Suppressor macrophage (primary cell): ENCODE data around the gene UBAC2.

Experiments
- DNase-seq, 4 experiments: peaks; one replicate each; pipeline ENCODE4 v3.0.0-alpha.2; 2020 to 2022

UBAC2 gene

DNA sequence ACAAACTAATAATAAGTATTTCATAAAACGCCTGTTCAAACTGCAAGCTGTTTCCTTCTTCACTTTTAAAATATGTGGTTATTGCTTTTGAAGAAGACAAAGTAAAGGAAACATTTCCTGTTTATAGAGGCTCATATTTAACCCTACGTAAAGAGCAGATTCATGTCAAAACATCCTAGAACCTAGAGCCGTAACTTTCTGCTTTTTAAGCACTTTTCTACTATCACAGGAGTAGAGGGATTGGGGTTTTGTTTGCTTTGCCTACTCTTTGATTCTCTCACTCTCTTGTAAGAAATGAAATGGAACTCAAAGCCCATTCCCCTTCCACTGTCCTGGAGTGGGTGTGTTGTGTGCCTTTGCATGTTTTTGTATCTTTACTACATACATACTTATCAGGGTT lies 160.5 kb downstream of the UBAC2 start:
- DNase-seq: no peak

DNA sequence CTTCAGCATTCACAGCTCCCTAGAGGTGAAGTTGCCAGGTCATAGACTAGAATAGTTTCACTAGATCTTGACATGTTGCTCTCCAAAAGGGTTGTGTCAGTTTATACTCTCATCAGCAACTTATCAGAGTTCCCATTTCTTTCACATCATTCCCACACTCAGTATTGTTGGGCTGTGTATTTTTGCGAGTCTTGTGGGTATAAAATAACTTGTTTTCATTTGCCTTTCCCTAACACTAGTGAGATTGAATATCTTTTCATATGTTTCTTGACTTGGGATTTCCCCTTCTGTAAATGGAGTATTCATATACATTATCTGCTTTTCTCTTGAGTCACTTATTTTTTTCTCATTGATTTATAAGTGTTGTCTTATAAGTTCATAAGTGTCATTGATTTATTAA lies 161.7 kb downstream of the UBAC2 start:
- DNase-seq: no peak

DNA sequence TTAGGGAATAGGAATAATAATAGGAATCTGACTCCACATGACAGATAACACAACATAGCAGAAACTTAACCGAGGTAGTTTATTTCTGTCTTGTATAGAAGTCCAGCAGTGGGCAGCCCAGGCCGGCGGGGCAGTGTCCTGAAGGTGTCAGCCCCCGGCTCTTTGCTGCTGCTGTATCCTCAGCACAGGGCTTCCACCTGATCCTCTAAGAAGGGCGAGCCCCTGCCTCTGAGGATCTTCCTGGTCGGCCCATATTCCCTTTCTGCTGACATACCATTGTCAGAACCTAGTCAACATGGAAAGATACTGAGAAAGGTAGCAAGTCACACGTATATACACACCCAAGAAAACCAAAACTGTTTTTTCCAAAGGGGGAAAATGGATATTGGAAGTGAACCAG lies 162.7 kb downstream of the UBAC2 start:
- DNase-seq: no peak

DNA sequence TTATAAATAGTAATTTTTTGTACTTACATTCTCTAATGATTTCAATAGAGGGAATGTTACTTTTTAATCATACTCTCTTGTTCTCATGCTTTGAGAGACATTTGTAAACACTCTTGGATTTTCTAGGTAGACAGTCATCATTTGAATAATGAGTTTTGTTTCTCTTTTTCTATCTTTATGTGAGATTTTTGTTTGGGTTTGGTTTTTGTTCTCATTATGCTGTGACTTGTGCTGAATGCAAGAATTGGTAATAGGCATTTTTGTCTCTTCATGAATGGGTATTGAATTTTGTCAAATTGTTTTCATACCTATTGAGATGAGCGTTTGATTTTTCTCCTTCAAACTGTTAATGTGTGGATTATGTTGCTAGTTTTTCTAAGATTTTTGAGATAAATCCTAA lies 163.3 kb downstream of the UBAC2 start:
- no peak for DNase-seq

DNA sequence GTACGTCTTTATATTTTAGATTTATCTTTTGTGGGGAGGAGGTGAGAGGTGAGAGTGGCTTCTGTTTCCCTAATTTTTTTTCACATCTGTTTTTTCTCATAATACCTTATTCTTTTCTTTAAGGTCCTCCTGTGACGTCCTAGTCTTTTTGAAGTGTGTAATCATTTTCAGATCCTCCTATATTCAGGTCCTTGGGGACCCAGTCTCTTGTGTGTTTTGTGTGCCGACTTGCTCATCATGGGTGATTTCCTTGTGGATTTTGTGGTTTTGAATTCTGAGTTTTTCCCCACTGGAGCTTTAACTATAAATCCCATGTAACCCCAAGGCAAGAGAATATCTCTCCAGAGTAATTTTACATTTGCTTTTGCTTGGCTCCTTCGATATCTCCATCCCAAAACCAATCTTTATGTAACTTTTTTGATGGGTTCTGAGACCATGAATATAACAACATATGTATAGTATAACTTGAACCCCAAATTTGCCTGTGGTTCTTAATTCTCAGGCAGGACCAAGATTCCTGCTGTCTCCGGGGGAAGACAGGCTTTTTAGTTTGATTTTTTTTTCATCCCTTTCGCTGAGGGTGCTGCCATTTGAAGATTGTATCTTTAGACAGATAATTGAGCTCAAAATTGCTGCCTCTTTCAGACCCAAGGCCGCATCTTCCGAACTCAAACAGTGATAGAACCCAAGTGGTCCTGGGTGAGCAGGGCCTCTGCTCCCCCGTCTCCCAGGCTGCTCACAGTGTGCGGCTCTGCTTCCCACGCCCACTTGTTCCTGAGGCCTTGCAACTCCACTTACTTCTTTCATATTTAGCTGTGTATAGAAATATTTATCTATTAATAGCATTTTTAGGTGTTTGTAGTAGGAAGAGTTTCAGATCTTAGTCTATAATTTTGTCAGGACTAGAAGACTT lies 165.7 kb downstream of the UBAC2 start:
- DNase-seq: peak in 3 of 4 experiments; percentile 26 to 56 (median 32)

DNA sequence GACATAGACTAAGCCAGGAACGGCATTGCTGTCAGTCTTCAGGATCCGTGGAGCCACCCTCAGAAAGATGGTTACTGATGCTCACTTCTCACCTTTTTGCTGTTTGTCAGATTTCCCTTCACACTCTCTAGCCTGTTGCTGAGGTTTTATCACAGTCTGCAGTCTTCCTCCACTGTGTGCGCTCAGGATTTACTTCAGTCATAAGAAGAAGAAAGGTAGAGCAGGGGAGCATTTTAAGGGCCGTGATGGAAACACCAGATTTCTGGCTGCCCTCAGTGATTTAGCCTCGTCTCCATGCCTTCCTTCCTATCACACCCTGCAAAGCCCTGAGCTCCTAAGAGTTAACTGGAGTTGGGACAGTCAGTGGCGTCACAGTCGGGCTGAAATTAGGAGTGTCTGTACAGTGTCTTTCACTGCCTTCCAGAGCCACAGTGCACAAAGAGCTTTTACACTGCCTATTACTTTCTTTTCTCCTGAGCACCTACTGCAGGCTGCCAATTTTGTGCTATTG lies 166.5 kb downstream of the UBAC2 start:
- no peak for DNase-seq

DNA sequence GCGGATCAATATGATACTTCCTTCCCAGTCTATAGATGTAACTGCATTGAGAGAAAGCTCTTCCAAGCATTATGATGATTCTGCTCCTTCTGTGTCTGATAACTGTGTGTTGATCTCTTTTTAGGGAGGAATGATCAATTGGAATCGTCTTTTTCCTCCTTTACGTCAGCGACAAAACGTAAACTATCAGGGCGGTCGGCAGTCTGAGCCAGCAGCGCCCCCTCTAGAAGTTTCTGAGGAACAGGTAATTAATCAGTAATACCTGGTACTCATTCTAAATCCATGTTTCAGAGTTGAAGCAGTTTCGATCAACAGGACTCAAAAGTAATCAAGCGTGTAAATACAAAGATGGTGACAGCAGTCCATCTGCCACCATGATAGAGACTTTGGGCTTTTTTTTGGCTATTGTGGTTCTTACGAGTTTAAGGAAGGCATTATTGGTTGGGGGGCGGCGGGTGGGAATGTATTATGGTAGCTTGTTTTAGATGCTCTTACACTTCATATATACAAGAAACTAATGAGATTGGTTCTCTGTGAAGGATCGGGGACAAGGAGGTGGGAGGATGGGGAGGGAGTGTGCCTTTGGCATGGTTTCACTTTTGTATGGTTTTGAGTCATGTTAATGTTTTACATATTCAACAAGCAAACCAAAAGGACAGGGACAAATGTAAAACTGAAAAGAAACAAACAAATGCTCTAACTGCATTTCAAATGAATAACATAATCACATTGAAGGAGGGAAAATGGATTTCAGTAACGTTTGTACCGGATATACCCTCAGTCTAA lies 167.2 kb downstream of the UBAC2 start:
- DNase-seq: no peak

DNA sequence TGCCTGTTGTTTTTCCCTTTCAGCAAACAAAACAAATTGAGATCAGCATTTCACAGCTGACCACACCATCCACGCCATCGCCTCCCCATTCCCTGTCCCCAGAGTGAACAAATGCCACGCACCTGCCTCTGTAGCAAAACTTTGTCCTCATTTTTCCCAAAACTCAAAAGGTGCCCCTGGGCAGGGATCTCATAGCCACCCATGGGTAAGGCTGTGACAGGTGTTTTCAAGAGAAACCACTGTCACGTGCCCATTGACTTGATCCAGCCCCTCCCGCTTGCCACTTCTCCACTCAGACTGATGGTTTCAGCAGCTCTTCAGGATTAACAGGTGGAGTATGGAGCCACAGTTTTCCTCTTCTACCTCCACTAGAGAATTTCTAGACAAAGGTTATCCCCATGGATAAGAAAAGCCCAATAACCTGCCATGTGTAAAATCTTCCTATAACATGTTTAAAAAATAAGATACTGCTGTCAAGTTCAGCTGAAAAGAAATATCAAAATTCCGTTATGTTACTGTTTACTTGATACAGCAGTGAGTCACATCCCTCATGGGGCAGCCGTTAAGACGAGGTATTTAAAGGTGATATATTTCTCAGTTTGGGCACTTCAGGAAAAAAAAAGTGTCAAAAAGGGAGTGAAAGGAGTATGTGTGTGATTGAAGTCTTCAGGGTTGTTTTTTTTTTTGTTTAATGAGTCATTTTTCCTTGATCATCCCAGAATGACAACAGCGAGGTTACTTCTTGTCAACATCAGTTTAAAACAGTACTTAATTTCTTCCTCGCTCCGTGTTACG lies 170.0 kb downstream of the UBAC2 start:
- DNase-seq: no peak

DNA sequence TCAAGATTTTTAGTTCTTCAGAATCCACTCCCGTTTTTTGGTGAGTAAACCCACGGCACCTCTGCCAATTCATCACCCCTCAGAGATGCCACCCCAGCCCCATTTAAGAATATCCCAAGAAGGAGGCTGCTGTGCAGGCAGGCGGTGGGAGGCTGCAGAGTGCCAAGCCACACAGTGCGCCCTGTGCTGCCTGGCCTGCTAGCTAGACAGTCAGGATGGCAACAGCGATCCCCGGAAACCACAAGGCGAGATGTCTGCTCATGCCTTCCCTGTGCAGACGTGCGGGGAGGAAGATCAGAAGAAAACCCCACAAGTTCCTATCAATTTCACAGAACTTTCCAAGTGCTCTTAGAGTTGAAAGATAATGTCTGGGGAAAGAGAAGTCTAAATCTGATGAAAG lies 171.3 kb downstream of the UBAC2 start:
- peak in 3 of 4 experiments; percentile 26 to 42 (median 29) for DNase-seq

DNA sequence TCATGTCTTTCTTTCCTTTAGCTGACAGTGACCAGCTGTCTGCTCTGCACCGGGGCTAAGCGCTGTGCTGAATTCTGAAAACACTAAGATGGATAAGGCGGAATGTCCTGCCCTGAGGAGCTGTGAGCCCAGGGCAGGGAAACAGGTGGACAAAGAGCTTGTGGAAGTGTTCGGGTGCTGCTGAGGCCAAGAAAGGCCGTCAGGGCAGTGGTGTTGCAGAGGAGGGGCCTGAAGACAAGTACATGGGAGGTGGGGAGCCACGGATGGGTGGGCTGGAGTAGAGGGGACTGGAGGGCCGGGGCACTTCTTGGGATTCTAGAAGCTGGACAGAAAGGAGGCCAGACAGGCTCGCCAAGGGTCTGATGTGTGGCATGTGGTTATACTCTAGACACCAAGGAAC lies 172.8 kb downstream of the UBAC2 start:
- no peak for DNase-seq

DNA sequence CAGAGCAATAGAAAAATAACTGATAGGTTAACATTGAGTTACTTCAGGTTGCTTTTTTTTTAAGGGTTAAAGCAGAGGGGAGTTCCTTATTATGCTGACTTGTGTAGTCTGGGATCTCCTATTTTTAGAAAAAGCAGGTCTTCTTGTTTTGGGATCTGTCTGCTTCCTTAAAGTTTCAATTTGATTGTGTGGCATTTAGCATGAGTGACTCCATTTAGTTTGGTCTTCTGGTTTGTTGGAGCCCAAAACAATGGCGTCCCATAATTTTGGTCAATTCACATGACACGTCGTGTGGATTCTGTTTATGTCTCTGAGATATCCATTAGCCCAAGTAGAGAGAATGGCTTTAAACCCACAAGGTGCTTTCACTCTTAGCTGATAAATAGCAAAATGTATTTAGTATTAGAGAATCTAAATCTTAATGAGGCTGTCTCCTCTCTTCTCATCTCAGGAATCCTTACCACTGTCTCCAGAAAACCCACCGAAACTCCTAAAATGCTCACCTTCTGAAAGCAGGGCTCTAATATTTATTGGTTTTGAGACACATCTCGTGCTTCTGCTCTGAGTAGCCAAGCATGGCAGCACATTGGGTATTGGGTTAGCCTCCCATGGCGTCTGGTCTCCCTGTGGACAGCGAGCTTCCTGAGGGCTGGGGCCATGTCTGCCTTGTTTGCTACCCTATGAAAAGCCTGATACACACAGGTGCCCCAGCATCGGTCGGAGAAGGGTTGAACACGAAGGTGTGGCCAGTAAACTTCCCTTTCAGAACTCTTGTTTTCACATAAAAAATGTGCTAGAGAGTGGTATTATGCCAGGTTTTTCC lies 173.7 kb downstream of the UBAC2 start:
- no peak for DNase-seq

DNA sequence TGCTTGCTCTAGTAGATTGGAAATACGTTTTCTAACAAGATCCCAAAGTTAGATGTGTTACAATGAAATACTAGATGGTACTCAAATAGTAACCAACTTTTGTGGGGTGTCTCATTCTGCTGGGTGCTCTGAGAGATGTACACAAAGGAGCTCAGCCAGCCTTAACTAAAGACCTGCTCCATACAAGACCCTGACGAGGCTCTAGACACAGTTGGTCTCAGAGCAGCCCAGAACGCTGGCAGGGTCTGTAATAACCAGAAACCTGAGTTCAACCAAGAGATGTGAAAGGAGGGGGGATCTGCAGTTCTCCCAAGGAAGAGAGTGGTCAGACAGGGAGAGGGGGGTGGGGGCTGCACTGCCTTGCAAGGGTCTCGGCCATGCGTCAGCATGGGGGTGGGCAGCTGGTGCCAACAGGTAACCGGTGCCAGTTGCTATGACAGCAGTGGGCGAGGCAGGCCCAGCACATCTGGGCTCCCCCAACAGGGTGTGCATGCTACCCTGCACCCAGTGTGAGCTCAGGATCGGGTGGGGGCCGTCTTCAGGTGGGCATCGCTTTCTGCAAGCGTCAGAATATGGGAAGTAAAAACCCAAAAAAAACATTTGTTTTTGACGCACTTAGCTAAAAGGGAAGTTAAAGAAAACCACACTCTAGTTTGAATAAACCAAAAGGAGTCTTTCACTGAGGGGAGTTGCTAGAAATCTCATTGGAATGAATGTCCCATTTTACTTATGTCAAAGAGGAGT lies 174.5 kb downstream of the UBAC2 start:
- peak; percentile 53 to 85 (median 74) for DNase-seq

DNA sequence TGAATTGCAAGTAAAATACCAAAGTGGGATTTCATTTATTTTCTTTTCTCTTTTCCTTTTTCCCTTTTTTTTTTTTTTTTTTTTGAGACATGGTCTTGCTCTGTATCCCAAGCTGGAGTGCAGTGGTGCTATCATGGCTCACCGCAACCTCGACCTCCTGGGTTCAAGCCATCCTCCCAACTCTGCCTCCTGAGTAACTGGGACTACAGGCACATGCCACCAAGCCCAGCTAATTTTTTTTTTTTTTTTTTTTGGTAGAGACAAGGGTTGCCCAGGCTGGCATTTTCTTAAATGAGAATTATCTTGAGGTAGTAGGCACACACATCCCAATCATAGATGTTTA lies 175.1 kb downstream of the UBAC2 start:
- no peak for DNase-seq

DNA sequence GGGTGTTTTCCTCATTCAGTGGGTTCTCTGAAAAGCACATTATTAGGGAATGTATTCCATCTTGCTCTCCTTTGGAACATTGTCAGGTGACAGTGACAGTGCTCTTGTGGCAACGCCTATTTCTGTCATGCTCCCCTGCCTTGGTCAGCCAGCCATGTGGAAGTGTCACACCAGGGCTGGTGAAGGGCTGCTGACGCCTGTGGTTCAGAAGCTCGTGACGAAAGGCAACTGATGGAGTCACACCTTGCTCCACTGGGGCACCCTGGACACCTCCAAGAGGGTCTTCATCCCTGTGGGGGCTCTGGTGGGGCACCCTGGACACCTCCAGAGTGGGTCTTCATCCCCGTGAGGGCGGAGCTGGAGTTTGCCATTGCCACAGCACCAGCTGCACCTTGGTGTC lies 175.5 kb downstream of the UBAC2 start:
- DNase-seq: peak; percentile 78 to 89 (median 86)

DNA sequence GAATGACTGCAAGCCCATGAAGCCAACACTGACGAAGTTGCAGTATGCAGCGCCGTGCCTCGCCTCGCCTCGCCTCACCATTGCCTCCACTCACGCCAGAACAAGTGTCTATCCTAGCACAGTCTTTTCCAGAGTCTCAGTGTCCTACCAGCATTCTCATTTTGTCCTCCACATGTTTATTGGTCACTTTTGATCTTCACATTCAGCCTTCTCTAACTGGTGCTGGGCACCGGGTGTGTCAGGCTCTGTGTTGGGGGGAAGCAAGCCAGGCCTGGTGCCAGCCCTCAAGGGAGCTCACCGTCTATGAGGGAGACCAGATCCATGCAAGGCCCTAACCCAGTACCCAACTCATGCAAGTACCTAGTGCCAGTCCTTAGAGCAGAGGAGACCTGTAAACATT lies 176.3 kb downstream of the UBAC2 start:
- no peak for DNase-seq

DNA sequence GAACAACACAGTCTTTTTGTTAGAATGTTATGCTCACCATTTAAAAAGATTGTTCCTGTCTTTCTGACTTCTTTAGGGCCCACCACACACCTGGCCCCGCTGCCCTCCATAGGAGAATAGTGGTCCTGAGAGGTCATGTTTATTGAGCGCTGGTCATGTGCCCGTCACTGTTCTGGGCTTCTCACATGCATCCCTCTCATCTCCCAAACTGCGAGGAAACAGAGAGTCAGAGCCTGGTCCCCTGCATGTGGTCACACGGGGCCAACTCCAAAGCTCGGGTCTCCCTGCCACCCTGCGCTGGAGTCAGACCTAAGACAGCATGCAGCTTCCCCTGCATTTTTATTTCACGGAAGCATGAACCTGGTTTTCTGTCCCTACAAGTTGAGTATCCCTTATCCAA lies 177.0 kb downstream of the UBAC2 start:
- DNase-seq: no peak

DNA sequence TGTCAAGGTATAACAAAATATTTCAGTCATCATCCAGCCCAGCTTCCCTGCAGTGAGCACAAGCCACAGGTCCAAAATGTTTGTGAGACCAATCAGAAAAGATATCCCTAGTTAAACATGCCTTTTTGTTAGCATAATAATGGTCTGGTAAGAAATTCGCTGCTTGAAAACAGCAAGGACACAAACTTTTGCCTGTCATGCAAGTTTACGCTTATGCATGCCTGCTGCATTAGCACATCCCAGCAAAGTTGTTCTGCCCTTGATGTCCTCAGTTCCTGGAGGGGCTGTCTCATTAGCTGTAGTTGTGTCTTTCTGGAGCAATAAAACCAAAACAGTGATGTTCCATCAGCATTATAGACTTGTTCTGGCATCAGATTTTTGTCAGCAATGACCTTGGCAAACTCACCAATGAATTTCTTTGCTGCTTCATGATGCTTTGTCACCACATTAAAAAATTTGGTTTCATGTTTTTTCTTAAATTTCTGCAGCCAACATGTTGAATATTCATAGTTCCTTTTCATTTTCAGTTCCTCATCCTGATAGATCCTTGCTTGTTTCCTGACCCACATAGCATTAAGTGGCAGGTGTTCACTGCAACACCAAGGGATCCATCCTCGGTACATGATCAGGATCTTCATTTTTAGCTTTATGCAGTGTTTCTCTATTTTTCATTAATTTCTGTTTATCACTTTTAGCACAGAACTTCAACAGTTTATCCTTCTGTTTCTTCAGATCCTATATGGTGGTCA lies 178.5 kb downstream of the UBAC2 start:
- DNase-seq: peak in 2 of 4 experiments; percentile 17 to 23

DNA sequence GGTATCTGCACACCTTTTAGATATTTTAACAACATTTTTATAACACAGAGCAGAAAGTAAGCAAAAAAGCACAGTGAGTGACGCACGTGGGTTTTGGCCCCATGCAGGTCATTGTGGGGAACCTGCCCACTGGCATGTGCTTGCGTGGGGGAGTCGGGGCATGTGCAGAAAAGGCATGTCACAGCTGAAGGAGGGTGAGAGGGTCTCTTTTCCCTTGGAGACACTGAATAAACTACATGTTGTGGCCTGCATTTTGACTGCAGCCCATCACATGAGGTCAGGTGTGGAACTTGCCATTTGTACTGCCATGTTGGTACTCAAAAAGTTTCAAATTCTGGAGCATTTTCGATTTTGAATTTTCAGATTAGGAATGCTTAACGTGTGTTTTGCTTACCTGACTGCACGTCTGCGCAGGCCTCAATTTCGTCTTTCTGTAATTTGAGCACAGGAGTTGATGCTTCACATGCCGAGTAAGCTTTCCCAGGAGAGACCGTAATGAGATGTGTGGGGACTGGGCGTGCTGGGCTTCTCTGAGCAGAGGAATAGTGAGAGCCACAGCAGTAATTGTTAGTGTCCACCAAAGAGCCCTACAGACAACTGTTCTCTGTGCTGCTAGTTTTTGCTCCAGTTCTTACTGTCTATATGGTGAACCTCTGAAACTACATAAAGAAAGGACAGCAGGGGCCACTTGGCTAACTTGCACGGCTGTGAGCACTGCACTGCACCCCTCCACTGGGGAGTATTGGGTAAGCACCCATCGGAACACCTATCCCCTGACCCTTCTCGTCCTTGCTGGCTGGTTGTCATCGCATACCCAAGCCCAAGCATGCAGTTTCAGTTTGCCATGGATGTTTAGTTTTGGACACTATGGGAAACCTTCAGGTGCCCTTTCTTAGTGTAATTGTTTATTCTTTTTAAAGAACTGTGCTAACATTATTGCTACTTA lies 179.5 kb downstream of the UBAC2 start:
- DNase-seq: no peak
